HG03095 (cell line): ENCODE results near the gene MLLT1.

Experiments used
- ATAC-seq: cut with Tn5 transposase; IDR thresholded peaks from one replicate; pipeline ENCODE4 v1.9.1; 2021; ENCODE audit warnings: moderate library complexity; ENCODE audit not compliant: unreplicated experiment

MLLT1 gene

DNA sequence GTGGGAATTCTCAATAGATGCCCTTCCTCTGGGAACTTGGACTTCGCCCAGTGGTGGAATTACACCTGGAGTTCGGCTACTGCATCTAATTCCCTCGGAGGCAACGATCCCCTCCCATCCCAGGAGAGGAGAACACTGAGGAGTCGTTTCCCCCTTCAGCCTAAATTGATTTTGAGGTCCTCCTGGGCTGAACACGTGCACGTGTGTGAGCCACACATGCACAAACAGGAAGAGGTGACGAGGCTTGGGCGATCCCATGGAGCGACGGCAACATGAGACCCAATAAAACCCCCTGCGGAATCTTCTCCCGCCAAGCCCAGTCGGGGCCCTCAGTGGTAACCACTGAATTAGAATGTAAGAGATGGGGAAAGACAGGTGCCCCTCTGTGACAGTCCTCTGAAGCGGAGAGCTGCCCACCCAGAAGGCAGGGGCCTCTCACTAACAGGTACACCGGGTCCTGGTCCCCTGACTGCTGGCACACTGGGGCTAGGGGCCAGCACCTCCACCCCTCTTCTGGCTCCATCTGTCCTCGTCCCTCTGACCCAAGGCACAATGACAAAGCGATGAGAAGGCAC, 4.5 kb downstream of the MLLT1 start:
- ATAC-seq = no peak

DNA sequence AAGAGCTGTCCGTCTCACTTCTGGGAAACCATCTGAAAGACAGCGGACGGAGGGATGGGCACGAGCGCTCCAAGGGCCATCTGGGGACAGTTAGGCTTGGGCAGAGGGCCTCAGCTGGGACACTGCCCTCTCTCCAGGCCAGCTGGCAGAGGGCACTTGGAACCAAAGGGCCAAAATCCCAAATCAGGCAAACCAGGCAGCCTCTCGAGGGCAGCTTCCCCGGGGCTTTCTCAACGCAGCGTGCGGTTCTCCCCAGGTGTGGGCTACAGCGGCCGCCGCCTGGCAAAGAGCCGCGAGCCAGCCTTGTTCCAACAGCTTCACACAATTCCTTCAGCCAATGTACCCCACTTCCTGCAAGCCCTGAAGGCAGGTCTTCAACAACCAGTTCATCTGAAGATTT, 5.0 kb downstream of the MLLT1 start:
- no peak for ATAC-seq

DNA sequence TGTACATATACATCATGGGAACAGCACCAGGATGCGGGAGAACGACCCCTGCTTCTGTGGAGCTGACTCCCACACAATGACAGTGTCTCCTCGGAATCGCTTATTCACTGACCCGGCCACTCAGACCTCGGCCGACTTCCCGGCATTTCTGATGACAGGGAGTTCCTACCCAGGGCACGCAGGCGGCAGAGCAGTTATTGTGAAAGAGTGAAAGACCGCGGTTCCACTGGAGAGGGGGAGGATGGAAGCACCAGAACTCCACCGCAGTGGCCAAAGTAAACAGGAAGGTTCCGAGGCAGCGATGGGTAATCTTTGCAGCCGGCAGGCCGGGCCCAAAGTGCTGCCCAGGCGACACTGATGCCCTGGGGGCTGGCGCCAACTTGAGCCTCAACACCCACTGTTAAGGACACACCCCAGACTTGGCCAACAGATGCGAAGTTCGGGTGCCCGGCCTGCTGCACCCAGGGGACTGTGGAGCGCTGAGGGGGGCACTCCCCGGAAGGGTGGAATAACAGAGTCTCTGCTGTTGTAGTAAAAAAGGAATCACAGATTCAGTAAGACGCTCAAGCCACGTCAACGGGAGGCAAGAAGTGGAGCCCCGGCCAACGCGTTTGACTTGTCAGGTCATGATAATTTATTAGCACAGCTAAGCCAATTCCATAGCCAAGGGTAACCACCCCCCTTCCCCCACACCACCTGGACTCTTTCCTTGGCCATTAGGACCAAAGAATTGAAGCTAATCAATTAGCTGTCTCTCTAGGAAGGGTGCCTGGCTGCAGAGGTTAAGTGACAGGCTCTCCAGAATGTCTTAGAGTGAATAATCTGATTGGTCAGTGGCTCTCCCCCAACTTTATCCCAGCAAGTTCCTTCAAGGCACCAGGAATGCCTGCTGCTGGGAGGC, 5.8 kb downstream of the MLLT1 start:
- no peak for ATAC-seq

DNA sequence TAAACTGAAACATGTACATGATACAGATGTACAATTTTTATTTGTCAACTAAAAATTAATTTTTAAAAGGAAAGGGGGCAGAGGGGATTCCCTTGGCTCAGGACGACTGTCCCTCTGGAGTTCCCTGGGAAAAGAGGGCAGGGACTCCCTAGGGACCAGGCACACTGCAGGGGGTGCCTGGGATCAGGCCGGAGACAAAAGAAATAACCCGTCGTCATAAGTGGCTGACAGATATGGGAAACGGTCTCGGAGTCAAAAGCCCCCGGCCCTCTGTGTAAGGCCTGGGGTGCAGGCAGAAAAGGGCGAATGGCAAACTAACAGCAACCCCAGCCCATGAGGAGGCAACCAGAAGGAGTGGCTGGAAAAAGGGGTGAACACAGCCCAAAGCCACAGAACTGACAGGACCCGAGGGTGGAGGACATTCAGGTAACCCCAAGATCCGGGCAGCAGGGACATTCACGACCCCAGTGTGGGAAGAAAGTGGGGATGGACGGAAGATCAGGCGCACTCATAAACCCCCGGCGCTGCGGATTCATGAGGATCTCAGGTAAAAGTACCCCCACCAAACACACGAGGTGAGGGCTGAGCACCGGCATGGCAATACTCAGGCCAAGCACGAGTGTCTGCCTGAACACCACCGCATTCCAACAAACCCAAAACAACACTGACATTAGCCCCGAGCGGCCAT, 6.7 kb downstream of the MLLT1 start:
- ATAC-seq = no peak

DNA sequence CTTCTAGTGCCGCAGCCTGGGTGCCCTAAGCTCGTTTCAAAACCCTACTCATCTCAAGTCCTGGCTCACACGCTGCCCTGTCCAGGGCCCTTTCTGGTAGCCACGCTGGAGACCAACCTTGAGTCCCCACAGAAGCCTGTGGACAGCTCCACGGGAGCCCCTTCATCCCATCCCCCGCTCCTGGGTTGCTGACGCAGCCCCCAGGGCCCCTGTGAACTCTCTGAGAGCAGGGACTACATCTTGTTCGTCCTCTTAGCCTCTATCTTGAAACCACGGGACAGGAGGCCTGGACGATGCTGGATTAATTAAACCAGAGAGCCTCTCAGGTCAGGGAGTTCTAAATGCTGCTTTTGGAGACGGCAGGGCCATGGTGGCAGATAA, 7.4 kb downstream of the MLLT1 start:
- no peak for ATAC-seq

GRCh38 chr19:6271721-6272410, 7.9 kb downstream of the MLLT1 start:
- no peak for ATAC-seq

- no peak for ATAC-seq
Measured at GRCh38 chr19:6271251-6271650, 8.5 kb downstream of the MLLT1 start.

GRCh38 chr19:6270822-6271221, 9.0 kb downstream of the MLLT1 start:
- no peak for ATAC-seq

DNA sequence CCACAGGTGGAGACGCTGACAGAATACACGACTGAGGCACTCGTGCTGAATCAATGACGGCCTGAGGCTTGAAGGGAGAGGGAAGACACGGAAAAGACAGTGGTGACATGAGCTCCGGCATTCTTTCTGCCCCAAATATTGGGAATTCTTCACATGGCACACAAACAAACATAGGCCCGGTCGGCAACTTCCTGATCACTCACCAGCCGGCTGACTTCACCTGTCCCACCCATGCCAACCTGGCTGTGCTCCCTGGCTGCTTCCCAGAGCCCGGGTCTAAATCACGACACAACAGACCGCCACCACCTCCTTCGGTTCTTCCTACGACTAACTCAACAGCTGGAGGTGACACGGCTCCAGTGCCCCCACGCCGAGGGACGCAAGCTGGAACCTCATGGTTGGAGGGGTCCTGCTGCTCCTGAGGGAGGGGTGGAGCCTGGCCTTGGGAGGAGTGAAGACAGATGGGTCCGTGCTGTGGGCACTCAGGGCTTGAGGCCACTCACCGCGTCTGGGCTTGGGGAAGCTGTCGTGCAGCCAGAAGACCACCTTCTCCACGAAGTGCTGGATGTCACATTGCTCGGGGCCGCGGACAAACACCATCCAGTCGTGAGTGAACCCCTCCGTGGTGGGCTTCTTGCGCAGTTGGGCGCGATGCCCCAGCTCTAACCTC, 9.6 kb downstream of the MLLT1 start:
- ATAC-seq = no peak

DNA sequence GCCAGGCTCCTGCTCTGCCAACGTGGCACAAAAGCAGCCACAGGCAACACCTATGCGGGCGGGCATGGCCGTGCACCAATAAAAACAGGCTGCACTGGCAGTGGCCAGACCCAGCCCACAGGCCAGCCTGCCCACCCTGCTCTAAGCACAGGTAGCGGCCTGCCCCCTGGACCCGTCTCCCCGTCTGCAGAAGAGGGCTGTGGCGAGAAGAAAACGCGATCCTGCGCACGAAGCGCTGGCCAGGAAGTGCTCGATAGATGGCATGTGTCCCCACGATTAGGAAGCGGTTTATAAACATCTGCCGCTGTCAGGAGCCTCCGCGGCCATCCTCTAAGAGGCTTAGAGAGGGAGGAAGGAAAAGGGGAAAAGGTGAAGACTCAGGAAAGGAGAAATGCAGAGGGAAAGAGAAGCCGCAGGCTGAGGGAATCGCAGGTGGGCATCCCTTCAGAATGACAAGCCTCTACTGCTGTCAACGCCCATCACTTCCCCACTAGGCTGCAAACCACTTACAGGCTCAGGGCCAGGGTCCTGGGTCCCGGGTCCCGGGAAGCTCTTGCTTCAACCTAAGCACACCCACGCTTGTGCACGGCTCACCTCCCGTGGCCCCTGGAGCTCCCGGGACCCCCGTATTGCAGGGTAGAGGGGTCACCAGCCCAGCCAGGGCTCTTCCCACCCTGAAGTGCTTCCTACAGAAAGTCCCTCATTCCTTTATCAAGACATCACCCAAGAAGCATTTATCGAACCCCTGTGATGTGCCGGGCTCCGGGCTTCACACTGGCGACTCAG, 10.5 kb downstream of the MLLT1 start:
- no peak for ATAC-seq

GRCh38 chr19:6268382-6268771, 11.4 kb downstream of the MLLT1 start:
- no peak for ATAC-seq

DNA sequence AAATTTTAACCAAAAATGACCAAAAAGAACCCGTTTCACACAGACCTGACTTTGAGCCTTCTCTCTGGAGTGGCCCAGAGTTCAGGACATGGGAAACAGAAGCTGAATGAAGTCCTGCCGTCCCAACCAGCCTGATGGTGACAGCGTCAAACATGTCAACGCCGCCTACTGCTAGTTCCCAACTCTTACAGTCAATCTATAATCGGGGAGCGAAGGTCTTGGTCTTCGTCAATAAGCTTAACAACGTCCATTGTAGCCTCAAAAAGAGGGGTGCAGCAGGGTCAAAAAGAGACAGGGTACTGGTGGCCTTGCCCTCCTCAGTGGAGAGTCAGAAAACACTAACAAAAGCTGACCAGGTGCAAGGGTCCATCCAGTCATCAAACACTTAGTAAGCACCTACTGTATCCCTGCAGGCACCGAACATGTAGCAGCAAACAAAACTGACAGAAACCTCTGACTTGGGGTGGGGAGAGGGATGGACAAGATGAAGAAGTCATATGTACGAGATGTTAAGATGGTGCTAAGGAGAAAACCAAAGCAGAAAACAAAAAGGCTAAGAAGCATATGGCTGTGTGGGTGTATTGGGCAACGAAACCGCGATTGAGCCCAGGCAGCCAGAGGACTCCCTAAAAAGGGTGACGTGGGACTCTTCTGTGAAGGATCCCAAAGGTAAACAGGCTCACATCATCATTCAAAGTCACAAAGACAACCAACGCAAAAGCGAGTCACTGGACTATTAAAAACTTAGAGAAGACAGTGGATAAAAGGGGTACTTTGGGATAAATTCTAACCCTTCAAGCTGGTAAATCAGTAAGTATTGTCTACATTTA, 12.0 kb downstream of the MLLT1 start:
- no peak for ATAC-seq

DNA sequence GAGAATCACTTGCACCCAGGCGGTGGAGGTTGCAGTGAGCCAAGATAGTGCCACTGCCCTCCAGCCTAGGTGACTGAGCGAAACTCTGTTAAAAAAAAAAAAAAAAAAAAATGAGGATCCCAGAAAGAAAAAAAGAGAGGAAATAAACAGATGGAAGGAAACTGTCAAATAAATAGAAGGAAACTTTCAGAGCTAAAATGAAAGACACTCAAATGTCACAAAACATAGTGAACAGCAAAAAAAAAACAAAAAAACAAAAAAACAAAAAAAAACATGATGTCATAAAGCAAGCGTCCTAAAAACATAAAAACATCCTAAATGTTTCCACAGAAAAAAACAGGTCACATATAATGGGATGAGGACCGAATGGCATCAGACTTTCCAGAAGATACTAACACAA, 15.0 kb downstream of the MLLT1 start:
- ATAC-seq = no peak

GRCh38 chr19:6263735-6264444, 15.9 kb downstream of the MLLT1 start:
- no peak for ATAC-seq

- no peak for ATAC-seq
Measured at GRCh38 chr19:6263306-6263705, 16.5 kb downstream of the MLLT1 start.

GRCh38 chr19:6262519-6262918, 17.3 kb downstream of the MLLT1 start:
- ATAC-seq = no peak

GRCh38 chr19:6261883-6262282, 17.9 kb downstream of the MLLT1 start:
- ATAC-seq = no peak

GRCh38 chr19:6260912-6261650, 18.7 kb downstream of the MLLT1 start:
- no peak for ATAC-seq
